RWPE2 (cell line): ENCODE results near the gene KIFC3.

Source experiments
- ATAC-seq: fragments of 200-7000 bp; cut with Tn5 transposase; 3 replicates; pipeline ENCODE4 v1.9.1; 2021; ENCODE audit warnings: low read depth
- DNase-seq: peaks from one replicate; pipeline ENCODE4 v3.0.0-alpha.2; 2020; ENCODE audit warnings: low spot score
- H3K27ac ChIP-seq: fragments of 450-650 bp; 2 replicates; pipeline ENCODE4 v1.5.1; 2017; ENCODE audit warnings: mild to moderate bottlenecking; ENCODE audit not compliant: poor library complexity, severe bottlenecking
- H3K27me3 ChIP-seq: fragments of 250-450 bp; sonication (Bioruptor Pico); 2 replicates; pipeline ENCODE4 v1.5.1; 2021; ENCODE audit warnings: mild to moderate bottlenecking, moderate library complexity; ENCODE audit not compliant: insufficient read depth, poor library complexity, severe bottlenecking
- H3K36me3 ChIP-seq: fragments of 250-450 bp; sonication (Bioruptor Pico); 2 replicates; pipeline ENCODE4 v1.5.1; 2020; ENCODE audit warnings: low read depth, mild to moderate bottlenecking, moderate library complexity
- H3K4me1 ChIP-seq: fragments of 250-450 bp; sonication (Bioruptor Pico); 2 replicates; pipeline ENCODE4 v1.5.1; 2021; ENCODE audit warnings: mild to moderate bottlenecking, moderate library complexity; ENCODE audit not compliant: insufficient read depth, poor library complexity, severe bottlenecking
- H3K4me3 ChIP-seq: fragments of 250-450 bp; sonication (Bioruptor Pico); 2 replicates; pipeline ENCODE4 v1.5.1; 2021; ENCODE audit warnings: mild to moderate bottlenecking, moderate library complexity; ENCODE audit not compliant: severe bottlenecking
- H3K9me3 ChIP-seq: fragments of 250-450 bp; sonication (Bioruptor Pico); 2 replicates; pipeline ENCODE4 v1.5.1; 2021; ENCODE audit warnings: mild to moderate bottlenecking, moderate library complexity; ENCODE audit not compliant: severe bottlenecking
- CTCF ChIP-seq: fragments of 450-650 bp; IDR thresholded peaks from one replicate; pipeline ENCODE4 v1.5.1; 2017; ENCODE audit warnings: mild to moderate bottlenecking, moderate library complexity; ENCODE audit not compliant: poor library complexity, severe bottlenecking

The KIFC3 gene

GRCh38 chr16:57771141-57771785, 31.0 kb downstream of the KIFC3 start:
- DNase-seq: peak; percentile 61
- no peaks in the 10 kb centered on the region for H3K9me3 ChIP-seq
- no peak overlapping the region for H3K4me3 ChIP-seq
- H3K36me3 ChIP-seq: peaks cover 80% of the 10 kb centered on the region
- no peak for ATAC-seq
- no peaks in the 10 kb centered on the region for H3K27me3 ChIP-seq
- H3K27ac ChIP-seq: no peak overlapping the region
- no peak for TF ChIP-seq CTCF
- H3K4me1 ChIP-seq: no peaks in the 10 kb centered on the region

GRCh38 chr16:57770361-57770760, 31.9 kb downstream of the KIFC3 start:
- Histone ChIP-seq H3K27ac (no peak overlapping the region), H3K4me3 (no peak overlapping the region), H3K9me3 (no peaks in the 10 kb centered on the region), H3K36me3 (peaks cover 83% of the 10 kb centered on the region), H3K4me1 (no peaks in the 10 kb centered on the region), H3K27me3 (no peaks in the 10 kb centered on the region)
- DNase-seq (peak; percentile 48), ATAC-seq (no peak)
- no peak for TF ChIP-seq CTCF

GRCh38 chr16:57769541-57770145, 32.6 kb downstream of the KIFC3 start:
- Histone ChIP-seq H3K36me3 (peaks cover 79% of the 10 kb centered on the region), H3K27me3 (no peaks in the 10 kb centered on the region), H3K9me3 (no peaks in the 10 kb centered on the region), H3K27ac (no peak overlapping the region), H3K4me1 (peaks cover 2% of the 10 kb centered on the region), H3K4me3 (no peak overlapping the region)
- DNase-seq: peak; percentile 72
- ATAC-seq: no peak
- TF ChIP-seq CTCF: no peak

GRCh38 chr16:57766714-57767348, 35.5 kb downstream of the KIFC3 start:
- no peak for ATAC-seq
- TF ChIP-seq CTCF: no peak
- DNase-seq: no peak
- no peak overlapping the region for H3K4me3 ChIP-seq
- peaks cover 79% of the 10 kb centered on the region for H3K36me3 ChIP-seq
- H3K9me3 ChIP-seq: no peaks in the 10 kb centered on the region
- H3K4me1 ChIP-seq: peaks cover 7% of the 10 kb centered on the region
- no peak overlapping the region for H3K27ac ChIP-seq
- H3K27me3 ChIP-seq: no peaks in the 10 kb centered on the region

- H3K9me3 ChIP-seq: no peaks in the 10 kb centered on the region
- H3K27me3 ChIP-seq: no peaks in the 10 kb centered on the region
- ATAC-seq (no peak), DNase-seq (no peak)
- H3K4me1 ChIP-seq: peaks cover 7% of the 10 kb centered on the region
- TF ChIP-seq CTCF: no peak
- H3K27ac ChIP-seq: peak overlapping the region; percentile 75
- peaks cover 65% of the 10 kb centered on the region for H3K36me3 ChIP-seq
- no peak overlapping the region for H3K4me3 ChIP-seq
These were observed 37.0 kb downstream of the KIFC3 start for GRCh38 chr16:57765160-57765728.
